H1 (cell line): ENCODE results near the gene CFAP53. TPM values are rescaled to one million over a fixed set of nuclear protein-coding genes. Genes with fewer than 3 reads are reported as not detected.

Experiments
- CTCF ChIA-PET: fragments of 300-600 bp; sonication (Branson Sonifier 250); formaldehyde crosslinking; loops from one replicate; lab custom pipeline; 2021; ENCODE audit not compliant: partially characterized antibody; lab: Charles Lee
- POLR2A ChIA-PET: fragments of 300-600 bp; sonication (Branson Sonifier 250); formaldehyde crosslinking; loops from one replicate; lab custom pipeline; 2021; ENCODE audit warnings: inconsistent platforms; ENCODE audit not compliant: partially characterized antibody; lab: Charles Lee
- DNase-seq, 2 experiments: peaks; one replicate each; pipeline versions ENCODE4 v3.0.0 to v3.0.0-alpha.2; 2010 to 2022; ENCODE audit warnings: low spot score in 2 of 2, low read depth in 1 of 2, mixed read lengths in 1 of 2
- FAIRE-seq: peaks from 2 replicates; lab custom pipeline; 2011; peaks lifted over from hg19 to GRCh38; lab: Jason Lieb, UNC
- H2AFZ ChIP-seq: 2 replicates; pipeline ENCODE4 v1.8.1; 2012; ENCODE audit warnings: low read length, inconsistent platforms
- H2AK5ac ChIP-seq: 2 replicates; pipeline ENCODE4 v1.6.1; 2013; ENCODE audit warnings: low read depth, low read length
- H2BK120ac ChIP-seq: replicated peaks from 2 replicates; pipeline ENCODE3; 2013; ENCODE audit warnings: low read depth, low read length, inconsistent platforms
- H2BK12ac ChIP-seq: 2 replicates; pipeline ENCODE4 v1.6.1; 2013; ENCODE audit warnings: low read depth, low read length
- H2BK15ac ChIP-seq: 2 replicates; pipeline ENCODE4 v1.6.1; 2013; ENCODE audit warnings: low read length
- H2BK20ac ChIP-seq: 2 replicates; pipeline ENCODE4 v1.6.1; 2013; ENCODE audit warnings: low read length
- H2BK5ac ChIP-seq: 2 replicates; pipeline ENCODE4 v1.6.1; 2013; ENCODE audit warnings: low read depth, low read length
- H3K14ac ChIP-seq: 2 replicates; pipeline ENCODE4 v1.6.1; 2013; ENCODE audit warnings: inconsistent platforms; ENCODE audit not compliant: insufficient read length
- H3K18ac ChIP-seq: 2 replicates; pipeline ENCODE4 v1.6.1; 2013; ENCODE audit warnings: low read length; ENCODE audit errors: extremely low read depth
- H3K23ac ChIP-seq: 2 replicates; pipeline ENCODE4 v1.6.1; 2013; ENCODE audit warnings: inconsistent platforms; ENCODE audit not compliant: insufficient read length
- H3K23me2 ChIP-seq: 2 replicates; pipeline ENCODE4 v1.6.1; 2013; ENCODE audit warnings: low read depth, low read length
- H3K27ac ChIP-seq: 2 replicates; pipeline ENCODE4 v1.6.1; 2011; ENCODE audit warnings: low read depth, low read length, inconsistent platforms
- H3K27me3 ChIP-seq, 4 experiments: replicated peaks in 1 of 4; 1 replicate in 1 of 4; 2 replicates in 3 of 4; pipeline versions ENCODE4 v1.6.1 to v1.8.1; 2011 to 2013; ENCODE audit warnings: low read length in 3 of 4, mild to moderate bottlenecking in 3 of 4, inconsistent platforms in 2 of 4, mixed read lengths in 2 of 4, moderate library complexity in 1 of 4; ENCODE audit not compliant: control insufficient read depth in 3 of 4, insufficient read depth in 3 of 4; ENCODE audit errors: extremely low read depth in 1 of 4
- H3K36me3 ChIP-seq, 4 experiments: 2 replicates each; pipeline versions ENCODE4 v1.6.1 to v1.8.1; 2011 to 2013; ENCODE audit warnings: mild to moderate bottlenecking in 4 of 4, low read length in 3 of 4, moderate library complexity in 2 of 4, control low read depth in 1 of 4, inconsistent platforms in 1 of 4; ENCODE audit not compliant: insufficient read depth in 4 of 4, control insufficient read depth in 2 of 4
- H3K4ac ChIP-seq: replicated peaks from 2 replicates; pipeline ENCODE3; 2013; ENCODE audit warnings: low read length, low read depth, mixed read lengths, inconsistent platforms; ENCODE audit not compliant: insufficient read length
- H3K4me1 ChIP-seq, 4 experiments: replicated peaks in 1 of 4; 1 replicate in 1 of 4; 2 replicates in 3 of 4; pipeline versions ENCODE4 v1.6.1 to v1.8.1; 2011 to 2013; ENCODE audit warnings: low read length in 3 of 4, inconsistent platforms in 2 of 4, mixed read lengths in 1 of 4; ENCODE audit not compliant: insufficient read depth in 4 of 4, control insufficient read depth in 3 of 4
- H3K4me2 ChIP-seq, 2 experiments: 2 replicates each; pipeline versions ENCODE4 v1.6.1 to v1.8.1; 2011 to 2013; ENCODE audit warnings: low read depth in 2 of 2, low read length in 2 of 2, control low read depth in 1 of 2, inconsistent platforms in 1 of 2, mild to moderate bottlenecking in 1 of 2; ENCODE audit not compliant: insufficient read depth in 1 of 2
- H3K4me3 ChIP-seq, 4 experiments: fragments of 200-600, 300-600 bp in 1 of 4; sonication (generic), shearing (Covaris generic), sonication (Bioruptor Twin) in 1 of 4; 2 replicates each; pipeline versions ENCODE4 v1.5.1 to v1.8.1; 2011 to 2016; ENCODE audit warnings: low read length in 4 of 4, low read depth in 3 of 4, control low read depth in 2 of 4, inconsistent platforms in 2 of 4, mild to moderate bottlenecking in 2 of 4, mixed read lengths in 1 of 4, moderate library complexity in 1 of 4; ENCODE audit not compliant: insufficient read depth in 2 of 4; ENCODE audit errors: extremely low read depth in 1 of 4
- H3K56ac ChIP-seq: replicated peaks from 2 replicates; pipeline ENCODE3; 2013; ENCODE audit warnings: low read depth, mild to moderate bottlenecking, mixed read lengths, low read length, inconsistent platforms; ENCODE audit not compliant: insufficient read length
- H3K79me1 ChIP-seq: 2 replicates; pipeline ENCODE4 v1.6.1; 2013; ENCODE audit warnings: low read depth, low read length, control low read depth
- H3K79me2 ChIP-seq, 2 experiments: 2 replicates each; pipeline versions ENCODE4 v1.6.1 to v1.8.1; 2012 to 2013; ENCODE audit warnings: low read length in 2 of 2, mild to moderate bottlenecking in 2 of 2, inconsistent platforms in 1 of 2; ENCODE audit not compliant: insufficient read depth in 2 of 2, control insufficient read depth in 1 of 2
- H3K9ac ChIP-seq, 4 experiments: replicated peaks in 1 of 4; 1 replicate in 1 of 4; 2 replicates in 3 of 4; pipeline versions ENCODE4 v1.6.1 to v1.8.1; 2011 to 2013; ENCODE audit warnings: low read depth in 3 of 4, low read length in 3 of 4, control low read depth in 2 of 4, mild to moderate bottlenecking in 2 of 4, moderate library complexity in 2 of 4, inconsistent platforms in 1 of 4; ENCODE audit errors: extremely low read depth in 1 of 4
- H3K9me3 ChIP-seq, 2 experiments: 2 replicates each; pipeline versions ENCODE4 v1.6.1 to v1.8.1; 2012 to 2013; ENCODE audit warnings: mild to moderate bottlenecking in 2 of 2, moderate library complexity in 2 of 2, control low read depth in 1 of 2, inconsistent platforms in 1 of 2, low read depth in 1 of 2, low read length in 1 of 2, mixed read lengths in 1 of 2; ENCODE audit not compliant: insufficient read depth in 2 of 2
- H4K20me1 ChIP-seq, 2 experiments: replicated peaks in 1 of 2; 2 replicates each; pipeline versions ENCODE3 to v1.8.1; 2011 to 2013; ENCODE audit warnings: inconsistent platforms in 2 of 2, low read length in 2 of 2, mild to moderate bottlenecking in 1 of 2; ENCODE audit not compliant: insufficient read depth in 2 of 2, control insufficient read depth in 1 of 2
- H4K5ac ChIP-seq: 2 replicates; pipeline ENCODE4 v1.6.1; 2013; ENCODE audit warnings: low read length, low read depth, mixed read lengths, inconsistent platforms; ENCODE audit not compliant: insufficient read length
- H4K8ac ChIP-seq: 2 replicates; pipeline ENCODE4 v1.8.0; 2013; ENCODE audit warnings: mild to moderate bottlenecking, moderate library complexity, low read length, inconsistent platforms; ENCODE audit not compliant: insufficient read depth; ENCODE audit errors: extremely low read depth
- H4K91ac ChIP-seq: replicated peaks from 2 replicates; pipeline ENCODE3; 2013; ENCODE audit warnings: low read length, mixed read lengths, inconsistent platforms; ENCODE audit not compliant: insufficient read length
- BACH1 ChIP-seq: IDR thresholded peaks from 2 replicates; pipeline ENCODE4 v1.6.1; 2012; ENCODE audit warnings: low read length, improper control_type of control experiment
- BCL11A ChIP-seq, 2 experiments: IDR thresholded peaks; one replicate each; pipeline ENCODE4 v1.6.1; 2011; ENCODE audit warnings: low read depth in 2 of 2, low read length in 2 of 2, mild to moderate bottlenecking in 2 of 2
- CREB1 ChIP-seq: IDR thresholded peaks from 2 replicates; pipeline ENCODE4 v1.6.1; 2012; ENCODE audit warnings: inconsistent platforms
- GTF2F1 ChIP-seq: IDR thresholded peaks from 2 replicates; pipeline ENCODE4 v1.6.1; 2012; ENCODE audit warnings: low read depth, low read length, improper control_type of control experiment, borderline replicate concordance
- KDM5A ChIP-seq: fragments of 200-600 bp; IDR thresholded peaks from 2 replicates; pipeline ENCODE4 v1.7.1; 2012; ENCODE audit warnings: mild to moderate bottlenecking, low read length, inconsistent platforms, mixed read lengths
- SUZ12 ChIP-seq: fragments of 200-600 bp; sonication (generic); IDR thresholded peaks from 2 replicates; pipeline ENCODE4 v1.6.1; 2012; ENCODE audit warnings: mild to moderate bottlenecking, inconsistent platforms, low read length, moderate library complexity, mixed read lengths
- TEAD4 ChIP-seq: IDR thresholded peaks from 2 replicates; pipeline ENCODE4 v1.6.1; 2012; ENCODE audit warnings: low read depth, low read length, inconsistent platforms, mixed read lengths
- WGBS, 2 experiments: shearing (Covaris generic) in 1 of 2; methylation state at CpG; one replicate each; pipeline versions ENCODE4 v1.1.6 to v1.1.7; 2013 to 2015; ENCODE audit warnings: low lambda C conversion rate in 2 of 2, mixed read lengths in 2 of 2, inconsistent platforms in 1 of 2, low coverage in 1 of 2, missing lambda C conversion rate in 1 of 2; ENCODE audit not compliant: insufficient replicate concordance in 2 of 2, insufficient coverage in 1 of 2, insufficient read length in 1 of 2; ENCODE audit errors: extremely low coverage in 1 of 2, missing lambda C conversion rate in 1 of 2; 5-methylcytosine and 5-hydroxymethylcytosine counted together
- polyA plus RNA-seq, 7 experiments: library from polyadenylated mRNA; depleted of rRNA in 3 of 7; stranded (reverse) in 5 of 7; unstranded in 2 of 7; fragments of >200 nt in 5 of 7; fragments of 200-250 nt in 2 of 7; gene quantifications; 1 replicate in 5 of 7; 2 replicates in 1 of 7; 4 replicates in 1 of 7; pipeline versions ENCODE4 v1.2.1 to v1.2.3, GENCODE V29; 2011 to 2013; ENCODE audit warnings: missing spikeins in 2 of 7, mixed read lengths in 2 of 7
- total RNA-seq: library from RNA; stranded (reverse); fragmentation: NEBNext Ultra II Directional; extraction: Animal tissue kit (Norgen Biotek cat#: 25700); gene quantifications from 2 replicates; pipeline ENCODE4 v1.2.1, GENCODE V29; 2021

CFAP53 gene
- total and polyA plus RNA-seq, 2 of the 8 experiments (the other 6 are each of a cell fraction or from before 2014, with no cell fraction given): 0.08 to 0.30 TPM

GRCh38 chr18:50276452-50276851 is 10.2 kb upstream of the CFAP53 start:
- H2BK120ac ChIP-seq: no peak overlapping the region
- no peak overlapping the region; a peak in 1 of 7 replicates for H3K9ac ChIP-seq
- no peak overlapping the region for H3K4me3 ChIP-seq
- H3K23ac ChIP-seq: no peak overlapping the region
- H2BK20ac ChIP-seq: no peak overlapping the region; the same call in 1 of the 2 replicates
- H3K27ac ChIP-seq: no peak overlapping the region
- peaks cover 0 to 6% (median under 1%) of the 10 kb centered on the region in 4 experiments; a peak in 3 of 7 replicates for H3K4me1 ChIP-seq
- H2BK15ac ChIP-seq: no peak overlapping the region
- ChIA-PET CTCF (interaction anchor here (0.6 to 2.3 kb wide), 5 partner anchors 8 to 325 kb away, joined by 3 to 7 read pairs (median 5); no protein-coding TSS in a partner anchor), POLR2A (no interaction called here)
- H3K14ac ChIP-seq: no peak overlapping the region
- no peak for DNase-seq
- no peak overlapping the region for H2BK12ac ChIP-seq
- WGBS, 2 experiments: 94% methylated on average over 4 of the region's 4 CpGs; no CpG with 5 or more reads in 1 of the 2 experiments
- H3K23me2 ChIP-seq: peaks cover 8% of the 10 kb centered on the region
- H3K56ac ChIP-seq: no peak overlapping the region
- H3K36me3 ChIP-seq: peaks cover 25 to 49% (median 40%) of the 10 kb centered on the region in 4 experiments
- H4K20me1 ChIP-seq: peaks cover 3 to 15% of the 10 kb centered on the region in 2 experiments
- no peak overlapping the region for H4K91ac ChIP-seq
- no peak overlapping the region for H2AFZ ChIP-seq
- TF ChIP-seq SUZ12 (no peak), BACH1 (no peak), BCL11A (IDR thresholded peaks at IDR 0.05; ENCODE audit: low read depth in 2 of 2, low read length in 2 of 2) (no peak), CREB1 (no peak), TEAD4 (no peak), KDM5A (no peak), GTF2F1 (no peak)
- H4K5ac ChIP-seq: no peak overlapping the region
- H3K79me1 ChIP-seq: peaks cover 6% of the 10 kb centered on the region; the same call in 1 of the 2 replicates
- no peak overlapping the region for H4K8ac ChIP-seq
- no peaks in the 10 kb centered on the region for H3K27me3 ChIP-seq
- H2BK5ac ChIP-seq: no peak overlapping the region
- peaks cover 0 to 23% of the 10 kb centered on the region in 2 experiments; a peak in 2 of 4 replicates for H3K79me2 ChIP-seq
- no peak for FAIRE-seq
- no peak overlapping the region for H3K4ac ChIP-seq
- H3K9me3 ChIP-seq: no peaks in the 10 kb centered on the region; a peak in 1 of 4 replicates
- no peak overlapping the region for H3K18ac ChIP-seq
- no peak overlapping the region for H2AK5ac ChIP-seq
- H3K4me2 ChIP-seq: no peak overlapping the region
